PC-9 (cell line): ENCODE data around the gene SMARCA4.

Experiments used
- EZH2 ChIP-seq: fragments of 200-600 bp; sonication (generic); IDR thresholded peaks from 2 replicates; pipeline ENCODE4 v1.8.0; 2017; ENCODE audit warnings: antibody characterized with exemption, low read depth
- TF ChIP-seq, protein P1 (sequence below): fragments of 200-600 bp; sonication (generic); conservative IDR thresholded peaks from 2 replicates; pipeline ENCODE4 v1.6.1; 2017; ENCODE audit warnings: mixed run types, antibody characterized with exemption, mild to moderate bottlenecking, moderate library complexity

DNA sequence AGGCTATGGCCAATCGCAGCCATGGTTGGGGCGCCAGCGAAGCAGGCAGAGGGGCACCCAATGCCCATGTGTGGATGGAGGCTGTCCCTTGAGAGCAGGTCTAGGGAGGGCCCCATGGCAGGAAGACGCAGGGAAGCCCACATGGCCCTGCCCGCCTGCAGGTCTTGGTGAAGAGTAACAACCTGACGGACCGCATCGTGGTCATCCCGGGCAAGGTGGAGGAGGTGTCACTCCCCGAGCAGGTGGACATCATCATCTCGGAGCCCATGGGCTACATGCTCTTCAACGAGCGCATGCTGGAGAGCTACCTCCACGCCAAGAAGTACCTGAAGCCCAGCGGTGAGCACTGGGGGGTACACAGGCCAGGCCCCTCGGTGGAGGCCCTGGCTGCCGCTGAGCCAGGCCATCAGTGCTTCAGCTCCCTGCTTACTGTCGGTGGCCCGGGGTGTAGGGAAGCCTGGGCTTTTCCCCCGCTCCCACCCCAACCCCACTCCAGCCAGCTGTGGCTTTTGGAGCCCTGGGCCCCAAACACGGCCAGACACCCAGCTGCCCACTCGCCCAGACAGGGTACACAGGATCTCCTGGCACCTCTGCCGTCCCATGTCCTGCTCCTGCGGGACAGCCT, 47.0 kb upstream of the SMARCA4 start:
- TF ChIP-seq, protein P1, sequence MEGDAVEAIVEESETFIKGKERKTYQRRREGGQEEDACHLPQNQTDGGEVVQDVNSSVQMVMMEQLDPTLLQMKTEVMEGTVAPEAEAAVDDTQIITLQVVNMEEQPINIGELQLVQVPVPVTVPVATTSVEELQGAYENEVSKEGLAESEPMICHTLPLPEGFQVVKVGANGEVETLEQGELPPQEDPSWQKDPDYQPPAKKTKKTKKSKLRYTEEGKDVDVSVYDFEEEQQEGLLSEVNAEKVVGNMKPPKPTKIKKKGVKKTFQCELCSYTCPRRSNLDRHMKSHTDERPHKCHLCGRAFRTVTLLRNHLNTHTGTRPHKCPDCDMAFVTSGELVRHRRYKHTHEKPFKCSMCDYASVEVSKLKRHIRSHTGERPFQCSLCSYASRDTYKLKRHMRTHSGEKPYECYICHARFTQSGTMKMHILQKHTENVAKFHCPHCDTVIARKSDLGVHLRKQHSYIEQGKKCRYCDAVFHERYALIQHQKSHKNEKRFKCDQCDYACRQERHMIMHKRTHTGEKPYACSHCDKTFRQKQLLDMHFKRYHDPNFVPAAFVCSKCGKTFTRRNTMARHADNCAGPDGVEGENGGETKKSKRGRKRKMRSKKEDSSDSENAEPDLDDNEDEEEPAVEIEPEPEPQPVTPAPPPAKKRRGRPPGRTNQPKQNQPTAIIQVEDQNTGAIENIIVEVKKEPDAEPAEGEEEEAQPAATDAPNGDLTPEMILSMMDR = no peak
- TF ChIP-seq EZH2 = no peak
